HG03521 (cell line): ENCODE measurements around the gene SCAANT1.
A peak's percentile ranks its signal among the peaks of the same experiment; 100 is the strongest.

Experiments
- ATAC-seq: cut with Tn5 transposase; IDR thresholded peaks from one replicate; pipeline ENCODE4 v1.9.1; 2021; ENCODE audit warnings: mild to moderate bottlenecking, moderate library complexity; ENCODE audit not compliant: unreplicated experiment

SCAANT1 gene

DNA sequence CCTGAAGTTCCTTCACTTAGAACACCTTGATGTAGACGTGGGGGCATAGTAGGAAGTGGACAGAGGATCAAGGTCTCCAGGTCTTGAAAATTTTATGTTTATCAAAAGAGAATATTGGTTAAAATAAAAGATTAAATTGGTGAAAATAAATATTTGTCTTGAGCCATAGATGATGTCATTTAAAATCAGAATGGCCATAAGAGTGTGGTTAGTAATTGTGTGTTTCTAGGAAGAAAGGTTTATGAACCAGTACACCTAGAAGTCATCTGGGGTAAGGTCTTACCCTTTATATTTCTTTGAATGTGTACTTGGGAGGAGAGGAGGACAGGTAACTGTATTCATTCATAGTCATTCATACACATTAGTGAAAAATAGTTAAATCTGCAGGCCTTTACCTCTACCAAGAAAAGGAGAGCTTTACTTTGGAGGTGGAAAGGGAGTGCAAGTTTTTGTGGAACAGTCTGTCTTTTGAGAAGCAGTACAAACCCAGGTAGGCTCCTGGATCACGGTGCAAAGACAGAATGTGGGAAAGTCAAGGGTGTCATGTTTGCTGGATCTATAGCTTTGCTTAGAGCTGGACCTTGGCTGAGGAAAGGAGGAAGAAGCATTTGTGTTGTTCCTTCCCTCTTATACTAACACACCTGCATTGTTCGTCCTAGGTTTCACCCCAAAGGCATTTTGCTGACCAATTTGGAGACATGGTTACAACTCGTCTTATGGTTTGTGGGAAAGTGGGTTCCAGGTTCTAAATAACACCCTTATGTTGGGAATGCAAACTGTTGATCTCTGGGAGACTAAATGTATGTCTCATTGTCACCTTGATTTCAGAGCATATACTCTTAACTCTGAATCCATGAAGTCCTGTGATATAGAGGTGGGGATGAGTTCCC, 6.2 kb downstream of the SCAANT1 start:
- no peak for ATAC-seq

DNA sequence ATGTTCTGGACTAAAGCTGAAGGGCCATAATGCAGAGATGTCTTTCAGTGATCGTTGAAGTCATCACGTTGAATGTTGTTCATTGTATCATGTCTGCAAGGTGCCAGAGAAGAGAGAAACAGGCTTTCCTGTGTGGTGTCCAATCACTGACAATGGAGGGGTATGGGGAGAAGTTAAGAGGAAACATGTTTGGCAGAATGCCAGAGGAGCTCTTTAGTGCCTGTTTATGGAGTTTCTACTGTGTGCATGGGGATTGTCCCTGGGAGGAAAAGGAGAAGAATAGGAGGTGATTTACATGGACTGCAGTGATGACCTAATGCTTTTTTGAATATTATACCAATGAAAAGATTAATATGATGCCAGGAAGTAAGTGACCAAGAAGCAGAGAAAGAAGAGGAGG, 11.7 kb downstream of the SCAANT1 start:
- no peak for ATAC-seq

GRCh38 chr3:63900010-63900409, 12.2 kb downstream of the SCAANT1 start:
- ATAC-seq = no peak

DNA sequence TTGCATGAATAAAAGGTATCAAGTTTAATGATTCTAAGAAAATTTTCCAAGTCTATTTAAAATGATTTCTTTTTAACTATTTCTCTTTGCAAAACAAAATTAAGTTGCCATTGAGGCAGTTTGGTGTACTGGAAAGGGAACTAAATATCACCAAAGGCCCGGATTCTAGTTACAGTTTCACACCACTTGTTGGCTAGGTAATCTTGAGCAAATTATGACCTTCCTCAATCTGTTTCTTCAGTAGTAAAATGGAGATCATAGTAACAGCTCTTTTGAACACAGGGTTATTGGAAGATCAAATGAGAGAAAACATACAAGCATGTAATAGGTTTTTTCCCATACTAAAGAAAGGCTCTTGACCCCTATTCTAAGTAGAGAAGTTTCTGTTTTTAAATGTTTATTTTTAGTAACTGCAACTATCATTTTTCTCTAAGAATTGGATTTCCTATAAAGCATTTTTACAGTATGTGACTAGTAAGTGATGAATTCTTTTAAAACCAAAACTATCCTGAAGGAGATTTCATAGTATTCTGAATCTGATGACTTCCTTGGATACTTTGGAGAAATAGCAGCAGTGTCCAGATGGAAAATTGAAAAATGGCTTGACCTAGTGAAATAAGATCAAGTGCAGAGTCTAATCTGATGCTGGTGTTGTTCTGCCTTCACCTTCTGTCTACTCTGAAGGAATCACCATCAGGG, 15.7 kb downstream of the SCAANT1 start:
- peak; percentile 73 for ATAC-seq

- no peak for ATAC-seq
Observed at GRCh38 chr3:63895422-63896189, 16.6 kb downstream of the SCAANT1 start.

DNA sequence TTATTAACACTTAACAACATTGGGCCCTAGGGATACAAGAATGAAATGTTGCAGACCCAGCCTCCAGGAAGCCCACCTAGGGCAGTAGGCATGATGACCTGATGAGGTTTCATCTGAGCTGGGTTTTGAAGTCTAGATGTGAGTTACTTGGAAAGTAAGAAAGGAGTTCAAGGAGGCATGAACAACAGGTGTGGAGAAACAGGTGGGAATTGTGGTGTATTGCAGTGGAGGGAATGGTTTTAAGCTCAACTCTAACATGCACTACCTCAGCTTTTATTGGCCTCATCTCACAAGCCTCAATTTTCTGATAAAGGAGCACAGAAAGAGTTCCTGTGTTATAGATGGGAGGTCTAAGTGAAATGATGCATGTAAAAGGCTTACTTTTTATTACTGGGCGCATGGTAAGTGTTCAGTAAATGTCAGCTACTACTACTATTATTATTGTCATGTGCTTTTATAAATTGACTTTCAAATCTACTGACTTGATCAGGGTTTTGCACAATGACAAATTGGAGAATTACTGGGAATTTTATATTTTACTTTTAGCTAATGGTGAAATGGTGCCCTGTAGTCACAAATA, 19.3 kb downstream of the SCAANT1 start:
- no peak for ATAC-seq

DNA sequence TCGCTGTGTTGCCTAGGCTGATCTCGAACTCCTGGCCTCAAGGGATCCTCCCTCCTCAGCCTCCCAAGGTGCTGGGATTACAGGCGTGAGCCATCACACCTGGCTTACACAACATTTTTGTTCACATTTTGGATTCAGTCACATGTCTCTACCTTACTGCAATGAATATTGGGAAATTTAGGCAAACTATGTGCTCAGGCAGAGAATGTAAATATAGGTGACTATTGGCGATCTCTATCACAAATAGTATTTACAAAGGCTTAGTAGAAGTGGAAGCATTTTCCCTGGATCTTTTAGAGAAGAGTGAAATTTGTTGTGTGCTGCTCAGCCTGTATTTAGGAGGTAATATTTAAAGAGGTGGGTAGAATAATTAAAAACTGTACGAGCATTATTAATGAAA, 20.7 kb downstream of the SCAANT1 start:
- ATAC-seq = no peak

DNA sequence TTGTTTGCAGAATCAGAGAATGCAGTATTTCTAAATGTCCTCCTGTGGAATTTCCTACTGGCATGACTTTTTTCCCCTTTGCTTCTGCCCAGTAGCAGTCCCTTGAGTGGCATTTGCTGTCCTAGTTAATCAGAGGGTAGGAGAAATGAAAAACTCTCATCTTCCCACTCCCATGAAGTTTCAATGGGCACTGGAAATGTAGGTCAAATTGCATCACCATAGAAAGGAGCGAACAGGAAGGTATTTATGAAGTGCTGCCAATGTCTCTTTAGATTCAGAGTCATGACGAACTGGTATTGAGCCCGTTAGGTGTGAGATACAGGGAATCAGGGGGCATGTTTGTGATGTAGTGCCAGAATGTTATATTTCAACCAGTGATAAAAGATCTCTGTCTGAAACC, 25.3 kb downstream of the SCAANT1 start:
- no peak for ATAC-seq

DNA sequence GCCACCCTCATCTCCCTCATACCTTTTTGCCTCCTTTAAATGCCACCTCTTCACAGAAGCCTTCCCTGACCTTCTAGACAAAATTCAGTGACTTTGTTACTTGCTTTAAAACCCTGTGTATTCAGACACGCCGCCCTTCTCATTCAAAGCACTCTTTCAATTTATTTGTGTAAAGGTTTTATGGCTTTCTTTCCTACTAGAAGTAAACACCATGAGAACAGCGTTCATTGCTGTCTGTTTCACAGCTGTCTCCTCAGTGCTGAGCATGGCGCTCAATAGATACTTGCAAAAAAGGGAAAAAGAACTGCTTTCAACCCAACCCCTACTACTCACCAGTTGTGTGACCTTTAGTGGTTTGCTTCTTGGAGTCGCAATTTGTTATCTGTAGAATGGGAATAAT, 31.5 kb downstream of the SCAANT1 start:
- ATAC-seq = no peak

GRCh38 chr3:63878394-63879060, 33.7 kb downstream of the SCAANT1 start:
- ATAC-seq = no peak

DNA sequence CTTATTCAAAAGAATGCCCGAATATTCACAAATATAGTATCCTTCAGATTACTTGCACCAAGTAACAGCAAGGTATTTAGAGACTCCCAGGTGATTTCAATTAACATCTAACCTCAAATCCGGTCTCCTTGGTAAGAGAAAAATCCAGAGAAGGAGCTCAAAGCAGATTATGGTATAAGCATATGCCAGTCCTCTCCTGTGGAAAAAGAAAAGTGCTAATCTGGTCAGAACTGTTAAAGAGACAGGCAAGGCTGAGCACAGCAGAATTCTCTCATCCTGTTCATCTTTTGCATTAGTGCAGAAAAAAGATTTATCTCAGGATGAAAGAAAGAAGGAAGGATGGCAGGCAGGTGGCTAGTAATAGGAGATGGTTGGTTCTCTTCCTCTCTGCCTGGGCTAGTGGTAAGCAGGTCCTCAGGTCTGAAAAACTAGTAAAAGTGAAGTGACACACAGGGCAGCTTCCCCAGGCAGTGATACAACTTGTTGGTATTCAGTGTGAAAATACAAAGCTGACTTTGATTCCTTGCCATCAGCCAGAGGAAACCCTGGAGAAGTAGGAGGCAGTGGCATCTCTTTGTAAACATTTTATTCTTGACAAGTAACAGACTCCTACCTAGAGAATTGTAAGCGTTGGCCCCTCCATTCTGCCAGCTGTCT, 34.3 kb downstream of the SCAANT1 start:
- ATAC-seq = no peak

DNA sequence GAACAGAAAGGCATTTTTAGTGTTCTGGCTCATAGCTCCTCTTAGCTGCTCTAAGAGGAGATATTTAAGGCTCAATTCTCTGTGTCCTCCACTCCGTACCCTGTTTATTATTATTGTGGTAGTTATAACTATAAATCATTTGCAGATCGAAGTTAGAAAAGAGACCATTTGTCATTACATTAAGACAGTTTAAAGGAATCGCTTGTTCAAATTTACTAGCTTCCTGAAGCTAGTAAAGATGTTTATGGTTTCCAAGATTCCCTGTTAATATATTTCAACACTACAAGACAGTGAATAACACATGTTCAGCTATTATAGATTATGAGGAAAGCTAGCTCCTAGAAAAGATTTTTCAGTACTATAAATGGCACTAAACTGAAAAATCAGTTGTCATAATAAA, 35.9 kb downstream of the SCAANT1 start:
- ATAC-seq = no peak

GRCh38 chr3:63875510-63875909, 36.7 kb downstream of the SCAANT1 start:
- ATAC-seq = no peak

- no peak for ATAC-seq
Observed at GRCh38 chr3:63874769-63875168, 37.4 kb downstream of the SCAANT1 start.

DNA sequence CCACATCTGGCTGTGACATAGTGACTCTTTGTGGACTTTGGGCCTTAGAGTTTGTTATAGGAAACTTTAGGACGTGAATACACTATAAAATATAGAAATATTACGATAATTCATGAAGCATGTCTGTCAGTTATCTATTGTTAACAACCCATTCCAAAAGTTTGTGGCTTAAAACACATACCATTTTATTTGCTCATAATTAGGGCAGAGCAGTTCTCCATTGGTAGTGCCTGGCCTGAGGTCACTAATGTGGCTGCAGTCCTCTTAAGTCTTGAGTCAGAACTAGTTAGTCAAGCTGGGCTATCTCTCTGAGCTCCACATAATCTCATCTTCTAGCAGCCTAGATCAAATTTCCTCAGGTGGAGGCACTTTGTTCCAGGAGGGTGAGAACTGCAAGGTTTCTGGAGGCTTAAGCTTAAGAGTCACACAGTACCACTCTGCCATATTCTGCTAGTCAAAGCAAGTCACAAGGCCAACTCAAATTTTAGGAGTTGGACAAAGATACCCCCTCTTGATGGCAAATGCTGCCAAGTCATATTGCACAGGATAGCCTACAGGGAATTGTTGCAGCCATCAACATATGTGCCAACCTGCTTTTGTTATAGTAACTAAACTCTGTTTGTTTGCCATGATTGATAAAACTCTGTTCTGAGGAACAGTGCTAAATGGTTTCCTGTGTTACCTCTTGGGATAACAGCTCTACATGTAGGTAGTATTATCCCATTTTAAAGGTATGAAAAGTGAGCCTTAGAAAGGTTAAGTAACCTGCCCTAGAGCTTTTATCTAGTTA, 39.9 kb downstream of the SCAANT1 start:
- ATAC-seq = no peak

GRCh38 chr3:63870615-63871005, 41.6 kb downstream of the SCAANT1 start:
- no peak for ATAC-seq

GRCh38 chr3:63869940-63870614, 42.1 kb downstream of the SCAANT1 start:
- no peak for ATAC-seq

GRCh38 chr3:63867225-63867624, 45.0 kb downstream of the SCAANT1 start:
- no peak for ATAC-seq

- ATAC-seq = no peak
Observed at GRCh38 chr3:63864965-63865327, 47.2 kb downstream of the SCAANT1 start.
